GM12878 (cell line): ENCODE results near the gene SCGB1A1. TPM values are rescaled to one million over a fixed set of nuclear protein-coding genes. Genes with fewer than 3 reads are reported as not detected.

ENCODE experiments used
- ATAC-seq: fragments of 200-7000 bp; cut with Tn5 transposase; 3 replicates; pipeline ENCODE4 v1.9.1; 2020; ENCODE audit warnings: mild to moderate bottlenecking, moderate library complexity
- BruUV-seq: library from RNA; stranded (reverse); fragments of 400-500 nt; replicated peaks from 2 replicates; lab custom pipeline; 2021; lab: Mats Ljungman, UMichigan
- CTCF ChIA-PET: fragments of 300-600 bp; sonication (Branson Sonifier 250); formaldehyde crosslinking; extraction: SDS; loops from one replicate; lab custom pipeline; 2021; ENCODE audit warnings: inconsistent platforms; lab: Yijun Ruan, JAX
- POLR2A ChIA-PET: fragments of 350-600 bp; formaldehyde crosslinking; extraction: SDS; loops from one replicate; lab custom pipeline; 2021; ENCODE audit warnings: inconsistent platforms; lab: Charles Lee
- RAD21 ChIA-PET: fragments of 300-600 bp; sonication (Branson Sonifier 250); formaldehyde crosslinking; loops from one replicate; lab custom pipeline; 2023; ENCODE audit warnings: antibody characterized with exemption; ENCODE audit not compliant: unreplicated experiment; lab: Charles Lee
- SMC1A ChIA-PET: fragments of 300-600 bp; sonication (Branson Sonifier 250); formaldehyde crosslinking; loops from one replicate; lab custom pipeline; 2023; ENCODE audit not compliant: unreplicated experiment, uncharacterized antibody; lab: Charles Lee
- DNase-seq: peaks from one replicate; pipeline ENCODE4 v3.0.0-alpha.2; 2011; ENCODE audit warnings: low read depth, low spot score
- FAIRE-seq: peaks from 3 replicates; lab custom pipeline; 2011; peaks lifted over from hg19 to GRCh38; lab: Jason Lieb, UNC
- H2AFZ ChIP-seq: 2 replicates; pipeline ENCODE4 v1.6.0; 2011; ENCODE audit warnings: low read depth, low read length, control low read depth; ENCODE audit not compliant: control insufficient read depth
- H3K27ac ChIP-seq: 2 replicates; pipeline ENCODE4 v1.5.1; 2011; ENCODE audit warnings: control low read depth; ENCODE audit not compliant: control insufficient read depth, insufficient read depth
- H3K27me3 ChIP-seq, 2 experiments: replicated peaks in 1 of 2; 2 replicates each; pipeline versions ENCODE4 v1.6.0 to v1.6.1; 2011; ENCODE audit warnings: low read length in 1 of 2; ENCODE audit not compliant: control insufficient read depth in 2 of 2, insufficient read depth in 2 of 2
- H3K36me3 ChIP-seq, 2 experiments: 2 replicates each; pipeline ENCODE4 v1.5.1; 2011; ENCODE audit warnings: low read length in 1 of 2; ENCODE audit not compliant: control insufficient read depth in 2 of 2, insufficient read depth in 2 of 2
- H3K4me1 ChIP-seq: 2 replicates; pipeline ENCODE4 v1.6.1; 2011; ENCODE audit warnings: mild to moderate bottlenecking, low read length, moderate library complexity, mixed read lengths; ENCODE audit not compliant: control insufficient read depth, insufficient read depth
- H3K4me2 ChIP-seq: 2 replicates; pipeline ENCODE4 v1.6.0; 2011; ENCODE audit warnings: control low read depth; ENCODE audit not compliant: control insufficient read depth, insufficient read depth
- H3K4me3 ChIP-seq: fragments of 200-600 bp; sonication (generic); 2 replicates; pipeline ENCODE4 v1.5.1; 2016
- H3K79me2 ChIP-seq: 2 replicates; pipeline ENCODE4 v1.6.0; 2011; ENCODE audit warnings: low read length; ENCODE audit not compliant: control insufficient read depth, insufficient read depth
- H3K9ac ChIP-seq: 2 replicates; pipeline ENCODE4 v1.8.0; 2011; ENCODE audit warnings: low read length, control low read depth, mixed read lengths; ENCODE audit not compliant: control insufficient read depth, insufficient read depth
- H3K9me3 ChIP-seq: replicated peaks from 3 replicates; pipeline ENCODE4 v1.5.1; 2011; ENCODE audit warnings: mild to moderate bottlenecking, low read length; ENCODE audit not compliant: control insufficient read depth, insufficient read depth
- H4K20me1 ChIP-seq: 2 replicates; pipeline ENCODE4 v1.6.0; 2011; ENCODE audit not compliant: control insufficient read depth, insufficient read depth
- CBX5 ChIP-seq: sonication (generic); IDR thresholded peaks from 2 replicates; pipeline ENCODE4 v1.6.1; 2016; ENCODE audit warnings: low read depth, moderate library complexity, mild to moderate bottlenecking, inconsistent platforms
- EP300 ChIP-seq, 2 experiments: fragments of 150-350 bp in 1 of 2; IDR thresholded peaks; 2 replicates each; pipeline ENCODE4 v1.6.1; 2011 to 2012; ENCODE audit warnings: low read depth in 2 of 2, low read length in 2 of 2, borderline replicate concordance in 1 of 2, improper control_type of control experiment in 1 of 2, inconsistent platforms in 1 of 2; ENCODE audit not compliant: control insufficient read depth in 1 of 2
- FOXM1 ChIP-seq: IDR thresholded peaks from 2 replicates; pipeline ENCODE4 v1.6.1; 2012; ENCODE audit warnings: low read depth, mild to moderate bottlenecking, inconsistent platforms, low read length, moderate library complexity
- HDAC2 ChIP-seq: fragments of 200-600 bp; sonication (generic); IDR thresholded peaks from 2 replicates; pipeline ENCODE4 v1.6.1; 2017
- HDGF ChIP-seq: fragments of 450-650 bp; IDR thresholded peaks from 2 replicates; pipeline ENCODE4 v1.6.1; 2016; ENCODE audit warnings: antibody characterized with exemption
- IKZF2 ChIP-seq, 2 experiments: fragments of 450-650 bp; IDR thresholded peaks; 2 replicates each; pipeline ENCODE4 v1.6.1; 2017; ENCODE audit warnings: mild to moderate bottlenecking in 2 of 2, moderate library complexity in 2 of 2
- IRF4 ChIP-seq: IDR thresholded peaks from 2 replicates; pipeline ENCODE4 v1.6.1; 2011; ENCODE audit warnings: low read depth, low read length
- NFIC ChIP-seq: IDR thresholded peaks from 2 replicates; pipeline ENCODE4 v1.6.1; 2012; ENCODE audit warnings: low read depth, mild to moderate bottlenecking, inconsistent platforms, low read length, moderate library complexity
- NR2F1 ChIP-seq: fragments of 450-650 bp; conservative IDR thresholded peaks from 2 replicates; pipeline ENCODE4 v1.6.1; 2017; ENCODE audit warnings: mild to moderate bottlenecking
- POU2F2 ChIP-seq: IDR thresholded peaks from 3 replicates; pipeline ENCODE4 v1.6.1; 2011; ENCODE audit warnings: low read depth, mild to moderate bottlenecking, low read length, borderline replicate concordance
- RCOR1 ChIP-seq: conservative IDR thresholded peaks from 2 replicates; pipeline ENCODE4 v1.6.1; 2012; ENCODE audit warnings: low read depth, low read length, improper control_type of control experiment
- RFX5 ChIP-seq: IDR thresholded peaks from 2 replicates; pipeline ENCODE4 v1.6.1; 2011; ENCODE audit warnings: low read depth, low read length, improper control_type of control experiment
- RUNX3 ChIP-seq: IDR thresholded peaks from 2 replicates; pipeline ENCODE4 v1.6.1; 2012; ENCODE audit warnings: low read length, inconsistent platforms
- SMC3 ChIP-seq: IDR thresholded peaks from 2 replicates; pipeline ENCODE4 v1.6.1; 2011; ENCODE audit warnings: low read length, improper control_type of control experiment, borderline replicate concordance
- SREBF2 ChIP-seq: IDR thresholded peaks from 2 replicates; pipeline ENCODE4 v1.6.1; 2012; ENCODE audit warnings: mild to moderate bottlenecking, low read length
- WGBS: methylation state at CpG from one replicate; pipeline ENCODE4 v1.1.6; 2016; ENCODE audit warnings: low lambda C conversion rate; ENCODE audit not compliant: insufficient replicate concordance, insufficient coverage; ENCODE audit errors: missing lambda C conversion rate; 5-methylcytosine and 5-hydroxymethylcytosine counted together
- in situ Hi-C: fragments of 300-500 bp; cut with MboI; formaldehyde crosslinking; loops from 9 replicates; pipeline ENCODE4 v1.14.3; 2018; ENCODE audit warnings: mixed read lengths
- intact Hi-C: fragments of 100-400 bp; cut with micrococcal nuclease; formaldehyde crosslinking; loops from one replicate; pipeline ENCODE4 v1.14.2; 2022; ENCODE audit not compliant: unreplicated experiment
- polyA plus RNA-seq, 11 experiments: library from polyadenylated mRNA; depleted of rRNA in 4 of 11; unstranded in 6 of 11; stranded (reverse) in 5 of 11; fragments of >200 nt; fragmentation: Nextera tagmentation in 4 of 11; fragmentation: Illumina TruSeq in 1 of 11; extraction: Ambion mirVana in 4 of 11; extraction: Trizol in 1 of 11; gene quantifications; 1 replicate in 1 of 11; 2 replicates in 10 of 11; pipeline versions ENCODE4 v1.2.1 to v1.2.3, GENCODE V29; 2011 to 2016; ENCODE audit warnings: inconsistent platforms in 2 of 11, missing spikeins in 2 of 11, low read depth in 1 of 11
- total RNA-seq, 4 experiments: library from RNA; depleted of rRNA in 3 of 4; stranded (reverse); fragments of >200 nt in 3 of 4; fragmentation: Illumina TruSeq in 1 of 4; extraction: Trizol in 1 of 4; gene quantifications; 2 replicates each; pipeline versions ENCODE4 v1.2.1 to v1.2.3, GENCODE V29; 2013 to 2021
- TF ChIP-seq, protein P1 (sequence below): IDR thresholded peaks from 2 replicates; pipeline ENCODE4 v1.6.1; 2011; ENCODE audit warnings: borderline replicate concordance, low read depth, mild to moderate bottlenecking, moderate library complexity, mixed read lengths, low read length; ENCODE audit not compliant: insufficient read depth; ENCODE audit errors: extremely low read length
- TF ChIP-seq, protein P2 (sequence below): fragments of 450-650 bp; IDR thresholded peaks from 2 replicates; pipeline ENCODE4 v1.6.1; 2017; ENCODE audit warnings: borderline replicate concordance
- TF ChIP-seq, protein P3 (sequence below), 3 experiments: IDR thresholded peaks in 2 of 3; conservative IDR thresholded peaks in 1 of 3; 2 replicates each; pipeline ENCODE4 v1.5.1; 2011; ENCODE audit warnings: low read depth in 3 of 3, low read length in 3 of 3, mild to moderate bottlenecking in 3 of 3, control low read depth in 2 of 3, moderate library complexity in 2 of 3, inconsistent platforms in 1 of 3, mixed read lengths in 1 of 3; ENCODE audit not compliant: control insufficient read depth in 2 of 3, insufficient read depth in 1 of 3; ENCODE audit errors: extremely low read depth in 1 of 3

Gene SCGB1A1
- total and polyA plus RNA-seq, 10 of the 15 experiments (the other 5 are each of a cell fraction or from before 2014, with no cell fraction given): not detected

DNA sequence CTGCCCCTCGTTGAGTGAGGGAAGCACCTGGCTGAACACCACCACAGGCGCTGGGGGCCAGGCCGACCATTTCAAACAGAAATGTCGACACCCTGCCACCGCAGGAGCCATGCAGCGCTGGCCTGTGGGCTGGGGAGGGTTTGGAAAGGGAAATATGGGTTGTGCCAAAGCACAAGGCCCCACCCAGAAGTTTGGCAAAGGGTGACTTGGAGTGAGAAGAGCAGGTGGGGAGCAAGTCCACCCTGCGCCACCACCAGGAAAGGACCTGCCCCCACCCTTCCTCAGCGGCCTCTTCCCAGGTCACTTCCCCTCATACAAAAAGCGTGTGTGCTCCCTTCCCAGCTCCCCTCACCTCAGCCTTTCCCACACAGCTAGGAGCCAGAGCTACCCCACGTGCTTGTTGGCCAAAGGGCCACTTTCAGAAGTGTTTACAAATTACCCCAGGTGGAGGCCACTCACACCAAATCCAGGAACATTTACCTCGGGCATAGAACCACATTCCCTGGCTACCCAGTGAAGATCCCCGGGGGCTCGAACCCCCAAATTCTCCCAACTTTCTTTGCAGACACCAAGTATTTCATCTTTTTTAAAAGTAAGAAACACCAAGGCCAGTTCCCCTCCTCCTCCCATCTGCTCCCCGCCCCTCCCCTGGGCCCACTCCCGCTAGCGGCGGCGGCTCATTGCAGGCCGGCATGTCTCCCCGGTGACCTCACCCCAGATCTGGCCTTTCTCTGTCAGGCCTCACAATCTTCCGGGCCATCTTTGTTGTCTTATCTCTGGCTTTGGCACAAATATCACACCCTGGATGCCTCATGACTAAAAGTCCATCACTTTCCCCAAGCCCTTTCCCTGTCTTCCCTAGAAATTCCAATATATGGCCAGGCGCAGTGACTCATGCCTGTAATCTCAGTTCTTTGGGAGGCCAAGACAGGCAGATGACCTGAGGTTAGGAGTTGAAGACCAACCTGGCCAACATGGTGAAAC lies 20.5 kb upstream of the SCGB1A1 start:
- FAIRE-seq (no peak), DNase-seq (no peak), ATAC-seq (no peak)
- ChIA-PET RAD21 (interaction anchor here (0.6 kb wide), 1 partner anchor 87 kb away, joined by 4 read pairs; no protein-coding TSS in a partner anchor), POLR2A (interaction anchor here (0.6 kb wide), 1 partner anchor 28 kb away, joined by 4 read pairs; no protein-coding TSS in a partner anchor), SMC1A (no interaction called here), CTCF (interaction anchor here (0.8 to 2.2 kb wide), 3 partner anchors 26 to 176 kb away, joined by 3 to 6 read pairs (median 4); partner anchors contain the start of gene EEF1G)
- in situ Hi-C loops (loop anchor here (5.0 kb wide), 1 partner anchor 294 kb away; no protein-coding TSS in a partner anchor), intact Hi-C loops (loop anchor here (10.0 kb wide), 1 partner anchor 466 kb away; no protein-coding TSS in a partner anchor)
- Histone ChIP-seq H3K4me1 (no peaks in the 10 kb centered on the region), H3K79me2 (no peaks in the 10 kb centered on the region), H3K4me2 (no peak overlapping the region), H3K36me3 (no peaks in the 10 kb centered on the region), H3K4me3 (no peak overlapping the region), H4K20me1 (no peaks in the 10 kb centered on the region), H3K27ac (no peak overlapping the region), H3K9ac (no peak overlapping the region), H3K27me3 (no peaks in the 10 kb centered on the region), H3K9me3 (no peaks in the 10 kb centered on the region), H2AFZ (no peak overlapping the region)
- WGBS: 44% methylated on average over 19 of the region's 22 CpGs
- TF ChIP-seq, protein P1, sequence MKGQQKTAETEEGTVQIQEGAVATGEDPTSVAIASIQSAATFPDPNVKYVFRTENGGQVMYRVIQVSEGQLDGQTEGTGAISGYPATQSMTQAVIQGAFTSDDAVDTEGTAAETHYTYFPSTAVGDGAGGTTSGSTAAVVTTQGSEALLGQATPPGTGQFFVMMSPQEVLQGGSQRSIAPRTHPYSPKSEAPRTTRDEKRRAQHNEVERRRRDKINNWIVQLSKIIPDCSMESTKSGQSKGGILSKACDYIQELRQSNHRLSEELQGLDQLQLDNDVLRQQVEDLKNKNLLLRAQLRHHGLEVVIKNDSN: no peak
- TF ChIP-seq RCOR1 (no peak), POU2F2 (no peak), RFX5 (no peak), IKZF2 (IDR thresholded peaks at IDR 0.05) (no peak), NFIC (no peak), NR2F1 (no peak), SMC3 (no peak), SREBF2 (no peak), IRF4 (no peak), HDAC2 (no peak), CBX5 (no peak), HDGF (no peak), RUNX3 (no peak), FOXM1 (no peak), EP300 (IDR thresholded peaks at IDR 0.05; ENCODE audit: borderline replicate concordance in 1 of 2, control insufficient read depth in 1 of 2, low read depth in 2 of 2, low read length in 2 of 2) (no peak)
- TF ChIP-seq, protein P2, sequence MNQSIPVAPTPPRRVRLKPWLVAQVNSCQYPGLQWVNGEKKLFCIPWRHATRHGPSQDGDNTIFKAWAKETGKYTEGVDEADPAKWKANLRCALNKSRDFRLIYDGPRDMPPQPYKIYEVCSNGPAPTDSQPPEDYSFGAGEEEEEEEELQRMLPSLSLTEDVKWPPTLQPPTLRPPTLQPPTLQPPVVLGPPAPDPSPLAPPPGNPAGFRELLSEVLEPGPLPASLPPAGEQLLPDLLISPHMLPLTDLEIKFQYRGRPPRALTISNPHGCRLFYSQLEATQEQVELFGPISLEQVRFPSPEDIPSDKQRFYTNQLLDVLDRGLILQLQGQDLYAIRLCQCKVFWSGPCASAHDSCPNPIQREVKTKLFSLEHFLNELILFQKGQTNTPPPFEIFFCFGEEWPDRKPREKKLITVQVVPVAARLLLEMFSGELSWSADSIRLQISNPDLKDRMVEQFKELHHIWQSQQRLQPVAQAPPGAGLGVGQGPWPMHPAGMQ: no peak
- TF ChIP-seq, protein P3, sequence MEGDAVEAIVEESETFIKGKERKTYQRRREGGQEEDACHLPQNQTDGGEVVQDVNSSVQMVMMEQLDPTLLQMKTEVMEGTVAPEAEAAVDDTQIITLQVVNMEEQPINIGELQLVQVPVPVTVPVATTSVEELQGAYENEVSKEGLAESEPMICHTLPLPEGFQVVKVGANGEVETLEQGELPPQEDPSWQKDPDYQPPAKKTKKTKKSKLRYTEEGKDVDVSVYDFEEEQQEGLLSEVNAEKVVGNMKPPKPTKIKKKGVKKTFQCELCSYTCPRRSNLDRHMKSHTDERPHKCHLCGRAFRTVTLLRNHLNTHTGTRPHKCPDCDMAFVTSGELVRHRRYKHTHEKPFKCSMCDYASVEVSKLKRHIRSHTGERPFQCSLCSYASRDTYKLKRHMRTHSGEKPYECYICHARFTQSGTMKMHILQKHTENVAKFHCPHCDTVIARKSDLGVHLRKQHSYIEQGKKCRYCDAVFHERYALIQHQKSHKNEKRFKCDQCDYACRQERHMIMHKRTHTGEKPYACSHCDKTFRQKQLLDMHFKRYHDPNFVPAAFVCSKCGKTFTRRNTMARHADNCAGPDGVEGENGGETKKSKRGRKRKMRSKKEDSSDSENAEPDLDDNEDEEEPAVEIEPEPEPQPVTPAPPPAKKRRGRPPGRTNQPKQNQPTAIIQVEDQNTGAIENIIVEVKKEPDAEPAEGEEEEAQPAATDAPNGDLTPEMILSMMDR (IDR thresholded peaks at IDR 0.05 in 2 of 3, conservative IDR thresholded peaks at IDR 0.05 in 1 of 3; ENCODE audit: control insufficient read depth in 2 of 3, extremely low read depth in 1 of 3, insufficient read depth in 1 of 3, low read depth in 3 of 3, low read length in 3 of 3): no peak
- no TSS peak for BruUV-seq
